GM12878 (cell line): ENCODE data around the gene CHPF2. TPM values are rescaled to one million over a fixed set of nuclear protein-coding genes. Genes with fewer than 3 reads are reported as not detected.

Experiments used
- ATF3 ChIP-seq: IDR thresholded peaks from 2 replicates; pipeline ENCODE4 v1.6.1; 2011; ENCODE audit warnings: low read depth, mild to moderate bottlenecking, low read length, moderate library complexity, borderline replicate concordance; ENCODE audit errors: extremely low read depth
- BACH1 ChIP-seq: fragments of 450-650 bp; IDR thresholded peaks from 2 replicates; pipeline ENCODE4 v1.6.1; 2017; ENCODE audit warnings: mild to moderate bottlenecking, borderline replicate concordance
- JUNB ChIP-seq: IDR thresholded peaks from 2 replicates; pipeline ENCODE4 v1.6.1; 2016; ENCODE audit warnings: antibody characterized with exemption, mild to moderate bottlenecking
- MEF2B ChIP-seq: fragments of 450-650 bp; IDR thresholded peaks from 2 replicates; pipeline ENCODE4 v1.6.1; 2018; ENCODE audit warnings: mild to moderate bottlenecking, moderate library complexity; ENCODE audit not compliant: partially characterized antibody, poor library complexity, severe bottlenecking
- SKIL ChIP-seq: fragments of 450-650 bp; IDR thresholded peaks from 2 replicates; pipeline ENCODE4 v1.6.1; 2017; ENCODE audit warnings: mild to moderate bottlenecking, low read depth, inconsistent platforms; ENCODE audit not compliant: poor library complexity, severe bottlenecking
- ZBTB11 ChIP-seq: fragments of 450-650 bp; formaldehyde crosslinking; IDR thresholded peaks from 2 replicates; pipeline ENCODE4 v1.5.0; 2022; ENCODE audit warnings: mild to moderate bottlenecking, missing genetic modification characterization
- ZNF24 ChIP-seq: fragments of 450-650 bp; IDR thresholded peaks from 2 replicates; pipeline ENCODE4 v1.6.1; 2017; ENCODE audit warnings: antibody characterized with exemption, mild to moderate bottlenecking
- polyA plus RNA-seq, 11 experiments: library from polyadenylated mRNA; depleted of rRNA in 4 of 11; unstranded in 6 of 11; stranded (reverse) in 5 of 11; fragments of >200 nt; fragmentation: Nextera tagmentation in 4 of 11; fragmentation: Illumina TruSeq in 1 of 11; extraction: Ambion mirVana in 4 of 11; extraction: Trizol in 1 of 11; gene quantifications; 1 replicate in 1 of 11; 2 replicates in 10 of 11; pipeline versions ENCODE4 v1.2.1 to v1.2.3, GENCODE V29; 2011 to 2016; ENCODE audit warnings: inconsistent platforms in 2 of 11, missing spikeins in 2 of 11, low read depth in 1 of 11
- total RNA-seq, 4 experiments: library from RNA; depleted of rRNA in 3 of 4; stranded (reverse); fragments of >200 nt in 3 of 4; fragmentation: Illumina TruSeq in 1 of 4; extraction: Trizol in 1 of 4; gene quantifications; 2 replicates each; pipeline versions ENCODE4 v1.2.1 to v1.2.3, GENCODE V29; 2013 to 2021

Gene CHPF2
- total and polyA plus RNA-seq, 10 of the 15 experiments (the other 5 are each of a cell fraction or from before 2014, with no cell fraction given), result 0.23 to 33.1 (median 11.5) TPM

- TF ChIP-seq ZBTB11 (CRISPR knock-in tag) (no peak), BACH1 (no peak), ZNF24 (no peak), ATF3 (no peak), MEF2B (no peak), JUNB (no peak), SKIL (no peak)
Observed at GRCh38 chr7:151229249-151229648, 3.0 kb upstream of the CHPF2 start (continued).
